Measurements from ENCODE around the gene RBM42.
"Not testable (repeated sequence)": the region's sequence is repeated elsewhere in the genome, so short reads cannot be mapped to it uniquely, and the experiment has no call there.

Gene RBM42, protein sequence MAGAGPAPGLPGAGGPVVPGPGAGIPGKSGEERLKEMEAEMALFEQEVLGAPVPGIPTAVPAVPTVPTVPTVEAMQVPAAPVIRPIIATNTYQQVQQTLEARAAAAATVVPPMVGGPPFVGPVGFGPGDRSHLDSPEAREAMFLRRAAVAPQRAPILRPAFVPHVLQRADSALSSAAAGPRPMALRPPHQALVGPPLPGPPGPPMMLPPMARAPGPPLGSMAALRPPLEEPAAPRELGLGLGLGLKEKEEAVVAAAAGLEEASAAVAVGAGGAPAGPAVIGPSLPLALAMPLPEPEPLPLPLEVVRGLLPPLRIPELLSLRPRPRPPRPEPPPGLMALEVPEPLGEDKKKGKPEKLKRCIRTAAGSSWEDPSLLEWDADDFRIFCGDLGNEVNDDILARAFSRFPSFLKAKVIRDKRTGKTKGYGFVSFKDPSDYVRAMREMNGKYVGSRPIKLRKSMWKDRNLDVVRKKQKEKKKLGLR

DNA sequence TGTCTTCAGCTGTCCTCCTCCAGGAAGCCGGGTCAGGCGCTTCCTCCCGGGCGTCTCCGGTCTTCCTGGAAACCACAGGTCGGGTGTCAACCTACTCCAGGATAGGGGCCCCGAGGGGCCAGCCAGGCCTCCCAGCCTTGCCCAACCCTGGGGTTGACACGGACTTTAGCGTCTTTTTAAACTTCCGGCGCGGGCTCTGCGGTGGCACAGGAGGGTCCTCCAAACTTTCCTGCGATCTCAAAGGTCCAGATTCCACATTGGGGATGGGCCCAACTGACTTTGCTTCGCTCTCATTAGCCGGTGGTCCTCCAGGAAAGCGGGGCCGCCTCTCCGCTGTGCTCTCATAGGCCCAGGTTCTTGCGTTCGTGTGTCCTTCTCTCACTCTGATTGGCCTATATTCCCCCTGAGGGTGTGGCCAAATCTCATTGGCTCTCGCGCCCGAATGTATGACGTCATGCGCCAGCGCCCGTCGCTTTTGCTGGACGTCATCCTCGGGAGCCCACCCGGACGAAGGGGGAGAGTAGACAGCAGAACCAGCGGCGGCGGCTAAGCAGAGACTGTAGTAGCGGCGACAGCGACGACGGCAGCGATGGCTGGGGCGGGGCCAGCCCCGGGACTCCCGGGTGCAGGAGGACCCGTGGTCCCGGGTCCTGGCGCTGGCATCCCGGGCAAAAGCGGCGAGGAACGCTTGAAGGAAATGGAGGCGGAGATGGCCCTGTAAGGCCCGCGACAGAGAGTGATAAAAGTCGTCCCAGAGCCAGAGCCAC is at the start of gene RBM42:
Gene RBM42 (plus strand): TSS at position 472 of the 767 bp plus-strand sequence. CDS start 118 bp downstream, at position 590.
- peak; percentile 97 for DNase-seq

GRCh38 chr19:35582760-35583159 is 46.1 kb upstream of the RBM42 start:
- DNase-seq: no peak

DNA sequence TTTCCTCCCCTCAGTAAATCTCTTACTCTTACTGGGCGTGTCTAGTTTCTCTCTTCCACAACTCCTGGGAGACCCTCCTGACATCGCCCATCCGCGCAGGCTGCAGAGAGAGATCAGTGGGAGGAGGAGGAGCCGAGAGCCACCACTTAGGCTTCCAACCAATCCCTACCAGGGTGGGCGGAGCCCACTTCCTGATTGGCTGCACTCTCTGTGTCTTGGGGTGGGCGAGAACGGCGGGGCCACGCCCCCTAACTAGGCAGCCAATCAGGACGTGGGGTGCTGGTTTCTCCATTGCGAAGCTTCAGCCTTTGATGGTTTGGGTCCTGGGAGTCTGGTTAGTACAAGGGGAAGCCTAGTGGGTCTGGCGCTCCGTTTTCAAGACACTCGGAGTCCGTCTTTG is 43.0 kb upstream of the RBM42 start, which contains the start of gene PMIS2:
Gene PMIS2 (plus strand): TSS at position 326 of the 400 bp plus-strand sequence. CDS start 87 bp downstream, outside the sequence.
- DNase-seq: no peak

GRCh38 chr19:35587321-35587720 is 41.5 kb upstream of the RBM42 start:
- DNase-seq: no peak

- DNase-seq: no peak
Observed at GRCh38 chr19:35590875-35591274, 38.0 kb upstream of the RBM42 start.

- DNase-seq: no peak
Observed at GRCh38 chr19:35592226-35592625, 36.6 kb upstream of the RBM42 start.

DNA sequence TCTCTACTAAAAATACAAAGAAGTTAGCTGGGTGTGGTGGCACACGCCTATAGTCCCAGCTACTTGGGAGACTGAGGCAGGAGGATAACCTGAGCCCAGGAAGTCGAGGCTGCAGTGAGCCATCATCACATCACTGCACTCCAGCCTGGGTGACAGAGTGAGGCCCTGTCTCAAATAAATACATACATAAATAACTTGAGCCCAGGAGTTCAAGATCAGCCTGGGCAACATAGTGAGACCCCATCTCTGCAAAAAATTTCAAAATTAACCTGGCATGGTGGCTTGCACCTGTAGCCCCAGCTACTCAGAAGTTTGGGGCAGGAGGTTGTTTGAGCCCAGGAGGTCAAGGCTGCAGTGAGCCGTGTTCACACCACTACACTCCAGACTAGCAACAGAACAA is 33.8 kb upstream of the RBM42 start:
- not testable (repeated sequence) for DNase-seq

DNA sequence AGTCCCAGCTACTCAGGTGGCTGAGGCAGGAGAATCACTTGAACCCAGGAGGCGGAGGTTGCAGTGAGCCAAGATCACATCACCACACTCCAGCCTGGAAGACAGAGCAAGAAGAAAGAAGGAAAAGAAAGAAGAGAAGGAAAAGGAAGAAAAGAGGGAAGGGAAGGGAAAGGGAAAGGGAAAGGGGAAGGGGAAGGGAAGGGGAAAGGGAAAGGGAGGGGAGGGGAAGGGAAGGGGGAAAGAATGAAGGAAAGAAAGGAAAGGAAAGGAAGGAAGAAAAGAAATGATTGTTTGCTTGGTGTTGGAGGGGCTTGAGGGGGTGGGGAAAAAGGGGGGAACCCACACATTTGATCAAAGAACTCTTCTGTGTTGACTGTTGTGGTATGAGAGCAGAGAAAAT is 32.9 kb upstream of the RBM42 start:
- no peak for DNase-seq

DNA sequence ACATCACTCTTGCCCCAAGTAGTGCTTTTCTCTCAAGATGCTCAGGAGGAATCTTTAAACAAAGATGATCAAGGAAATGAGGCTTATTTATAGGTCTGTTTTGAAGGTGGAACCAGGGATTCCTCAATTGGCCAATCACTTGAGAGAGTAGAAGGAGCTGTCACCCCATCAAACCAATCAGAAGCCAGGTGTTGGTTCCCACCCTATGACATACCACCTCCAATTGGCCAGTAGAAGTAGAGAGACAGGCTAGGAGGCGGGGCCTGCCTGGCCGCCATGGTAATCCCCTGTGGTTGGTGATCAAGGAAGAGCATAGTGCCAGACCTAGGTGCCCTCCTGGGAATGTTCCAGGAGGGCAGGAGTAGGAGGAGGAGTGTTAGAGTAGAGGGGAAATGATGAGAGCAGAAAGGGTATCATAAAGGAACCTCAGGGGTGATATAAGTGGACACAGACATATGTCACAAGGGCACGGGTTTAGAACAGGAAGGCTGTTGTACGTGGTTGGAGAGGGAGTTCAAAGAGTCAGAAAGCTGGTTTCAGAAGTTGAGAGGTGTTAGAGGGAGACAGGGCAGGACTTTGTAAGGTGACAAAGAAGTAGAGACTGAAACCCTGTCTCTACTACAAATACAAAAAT is 32.4 kb upstream of the RBM42 start:
- DNase-seq: no peak

DNA sequence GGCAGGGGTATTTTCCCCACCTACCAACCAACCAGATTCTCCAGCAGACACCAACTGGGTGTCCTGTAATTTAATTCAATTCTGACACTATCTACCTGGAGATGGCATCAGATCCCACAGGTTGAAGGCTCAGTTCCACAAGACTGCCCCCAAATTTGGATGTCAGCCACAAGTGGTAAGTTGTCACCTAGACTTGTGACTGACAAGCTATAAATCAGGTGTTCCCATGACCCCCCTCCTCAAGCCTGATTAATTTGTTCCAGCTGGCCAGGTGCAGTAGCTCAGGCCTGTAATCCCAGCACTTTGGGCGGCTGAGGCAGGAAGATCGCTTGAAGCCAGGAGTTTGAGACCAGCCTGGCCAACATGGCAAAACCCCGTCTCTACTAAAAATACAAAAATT is 26.9 kb upstream of the RBM42 start:
- DNase-seq: no peak

DNA sequence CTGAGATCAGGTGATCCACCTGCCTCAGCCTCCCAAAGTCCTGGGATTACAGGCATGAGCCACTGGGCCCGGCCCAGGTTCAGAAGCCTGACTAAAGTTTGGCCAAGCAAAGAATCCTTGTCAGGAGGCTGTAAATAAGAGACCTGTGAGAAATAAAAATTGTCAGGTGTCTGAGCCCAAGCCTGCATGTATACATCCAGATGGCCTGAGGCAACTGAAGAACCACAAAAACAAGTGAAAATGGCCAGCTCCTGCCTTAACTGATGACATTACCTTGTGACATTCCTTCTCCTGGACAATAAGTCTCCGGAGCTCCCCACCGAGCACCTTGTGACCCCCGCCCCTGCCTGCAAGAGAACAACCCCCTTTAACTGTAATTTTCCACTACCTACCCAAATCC is 24.4 kb upstream of the RBM42 start:
- not testable (repeated sequence) for DNase-seq

DNA sequence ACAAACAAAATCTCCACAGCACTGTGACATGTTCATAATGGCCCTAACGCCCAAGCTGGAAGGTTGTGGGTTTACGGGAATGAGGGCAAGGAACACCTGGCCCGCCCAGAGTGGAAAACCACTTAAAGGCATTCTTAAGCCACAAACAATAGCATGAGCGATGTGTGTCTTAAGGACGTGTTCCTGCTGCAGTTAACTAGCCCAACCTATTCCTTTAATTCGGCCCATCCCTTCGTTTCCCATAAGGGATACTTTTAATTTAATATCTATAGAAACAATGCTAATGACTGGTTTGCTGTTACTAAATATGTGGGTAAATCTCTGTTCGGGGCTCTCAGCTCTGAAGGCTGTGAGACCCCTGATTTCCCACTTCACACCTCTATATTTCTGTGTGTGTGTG is 21.7 kb upstream of the RBM42 start:
- not testable (repeated sequence) for DNase-seq

DNA sequence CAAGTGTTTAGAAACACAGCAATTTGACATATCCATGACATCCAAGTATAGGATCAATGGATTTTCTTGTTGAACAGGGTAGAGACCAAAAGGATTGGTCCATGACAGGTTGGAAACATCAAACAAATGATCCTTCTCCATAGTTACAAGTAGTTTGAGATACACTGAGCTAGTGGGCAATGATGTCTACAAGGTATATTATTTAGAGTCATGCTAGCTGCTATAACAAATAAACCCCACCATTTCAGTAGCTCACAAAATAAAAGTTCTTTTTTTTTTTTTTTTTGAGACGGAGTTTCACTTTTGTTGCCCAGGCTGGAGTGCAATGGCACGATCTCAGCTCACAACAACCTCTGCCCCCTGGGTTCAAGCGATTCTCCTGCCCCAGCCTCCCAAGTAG is 21.2 kb upstream of the RBM42 start:
- DNase-seq: no peak

GRCh38 chr19:35608251-35608650 is 20.6 kb upstream of the RBM42 start:
- DNase-seq: no peak

DNA sequence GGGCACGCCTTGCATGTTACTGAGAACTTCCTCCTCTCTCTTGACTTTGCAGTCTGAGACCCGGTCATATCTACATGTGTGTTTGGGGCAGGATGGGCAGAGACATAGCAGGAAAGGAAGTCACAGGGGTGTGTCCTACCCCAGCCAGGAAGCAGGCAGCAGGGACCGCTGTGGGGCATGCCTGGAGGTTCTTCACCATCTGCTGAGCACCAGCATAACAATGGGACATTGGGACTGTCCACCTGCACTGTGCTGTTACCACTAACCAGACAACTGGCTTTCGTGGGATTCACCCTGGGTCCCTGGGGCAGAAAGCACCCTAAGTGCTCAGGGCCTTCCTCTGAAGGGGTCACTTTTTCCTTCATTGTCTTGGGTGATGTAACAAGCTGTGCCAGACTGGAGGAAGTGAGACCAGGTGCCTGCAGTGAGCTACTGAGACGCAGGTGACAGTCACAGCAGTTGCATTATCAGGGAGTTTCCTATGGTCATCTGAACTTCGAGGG is 18.9 kb upstream of the RBM42 start:
- DNase-seq: no peak

- no peak for DNase-seq
Observed at GRCh38 chr19:35612224-35612558, 16.6 kb upstream of the RBM42 start.

DNA sequence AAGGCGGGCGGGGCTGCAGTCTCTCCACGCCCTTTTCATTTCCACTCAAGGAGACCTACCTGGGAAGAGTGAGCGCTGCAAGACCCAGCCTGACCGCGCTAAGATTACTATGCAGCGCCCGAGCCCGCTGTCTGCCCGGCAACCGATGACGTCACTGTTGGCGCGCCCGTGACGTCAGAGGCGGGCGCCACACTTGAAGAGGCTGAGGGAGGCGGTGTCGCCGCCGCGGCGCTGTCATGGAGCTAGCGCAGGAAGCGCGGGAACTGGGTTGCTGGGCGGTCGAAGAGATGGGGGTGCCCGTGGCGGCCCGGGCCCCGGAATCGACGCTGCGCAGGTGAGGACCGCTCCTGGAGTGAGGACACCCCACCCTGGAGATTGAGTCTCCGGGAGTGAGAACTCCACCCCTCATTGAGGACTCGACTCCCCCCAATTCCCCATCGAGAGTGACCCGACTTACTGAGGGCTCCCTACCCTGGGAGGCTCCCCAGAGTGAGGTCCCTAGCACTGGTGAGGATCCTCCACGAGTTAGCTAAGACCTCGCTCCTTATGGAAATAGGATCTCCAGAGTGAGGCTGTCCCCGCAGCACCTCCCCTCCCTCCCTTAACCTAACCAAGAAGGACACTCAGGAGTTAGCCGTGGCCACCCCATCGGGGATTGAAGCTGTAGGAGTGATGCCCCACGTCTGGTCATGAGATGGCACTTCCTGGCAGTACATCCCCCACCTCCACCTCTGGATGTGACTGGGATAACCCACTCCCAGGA is 16.1 kb upstream of the RBM42 start, which contains the start of gene HAUS5:
Gene HAUS5 (plus strand): TSS at position 177 of the 763 bp plus-strand sequence. CDS start 60 bp downstream, at position 237.
- DNase-seq: peak; percentile 86

GRCh38 chr19:35613574-35613973 is 15.3 kb upstream of the RBM42 start:
- DNase-seq: no peak

- DNase-seq: no peak
Observed at GRCh38 chr19:35615036-35615435, 13.8 kb upstream of the RBM42 start.

- DNase-seq: no peak
Observed at GRCh38 chr19:35618857-35619256, 10.0 kb upstream of the RBM42 start.

GRCh38 chr19:35619290-35619923 is 9.4 kb upstream of the RBM42 start:
- DNase-seq: no peak

DNA sequence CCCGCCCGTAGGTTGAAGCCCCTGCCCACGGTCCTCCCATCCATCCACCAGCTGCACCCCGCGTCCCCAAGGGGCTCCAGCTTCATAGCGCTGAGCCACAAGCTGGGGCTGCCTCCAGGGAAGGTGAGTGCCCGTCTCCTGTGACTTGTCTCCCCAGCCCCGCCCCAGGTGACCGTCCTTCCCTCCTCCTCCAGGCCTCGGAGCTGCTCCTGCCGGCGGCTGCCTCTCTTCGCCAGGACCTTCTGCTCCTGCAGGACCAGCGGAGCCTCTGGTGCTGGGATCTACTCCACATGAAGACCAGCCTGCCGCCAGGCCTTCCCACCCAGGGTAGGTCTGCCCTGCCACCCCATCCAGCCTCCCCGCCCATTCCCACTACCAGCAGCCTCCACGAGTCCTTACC is 8.8 kb upstream of the RBM42 start:
- DNase-seq: no peak

Data from NCI-H524 treated with DMSO at 0.1 percent for 48 hours (cell line).